Measurements from ENCODE around the gene TGM4.

TGM4 gene

DNA sequence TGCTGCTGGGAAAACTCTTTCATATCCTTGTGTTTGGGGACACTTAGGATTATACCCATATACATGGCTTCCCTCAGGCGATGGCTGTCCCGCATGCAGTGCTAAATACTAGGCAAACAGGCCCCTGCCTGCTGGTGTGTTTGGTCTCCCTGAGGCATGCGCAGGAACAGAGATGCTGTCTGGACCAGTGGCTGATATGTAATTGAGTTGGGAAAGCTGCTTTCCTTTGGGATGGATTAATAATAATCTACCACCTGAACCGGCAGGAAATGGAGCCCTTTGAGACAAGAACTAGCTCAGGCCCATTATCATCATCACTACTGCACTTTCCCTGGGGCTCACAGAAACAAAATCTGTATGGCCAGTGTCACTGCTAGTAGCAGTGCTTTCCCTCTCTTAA lies 83.6 kb downstream of the TGM4 start:
- DNase-seq, result no peak

- no peak for DNase-seq
These were observed 84.0 kb downstream of the TGM4 start for GRCh38 chr3:44958386-44958785.

DNA sequence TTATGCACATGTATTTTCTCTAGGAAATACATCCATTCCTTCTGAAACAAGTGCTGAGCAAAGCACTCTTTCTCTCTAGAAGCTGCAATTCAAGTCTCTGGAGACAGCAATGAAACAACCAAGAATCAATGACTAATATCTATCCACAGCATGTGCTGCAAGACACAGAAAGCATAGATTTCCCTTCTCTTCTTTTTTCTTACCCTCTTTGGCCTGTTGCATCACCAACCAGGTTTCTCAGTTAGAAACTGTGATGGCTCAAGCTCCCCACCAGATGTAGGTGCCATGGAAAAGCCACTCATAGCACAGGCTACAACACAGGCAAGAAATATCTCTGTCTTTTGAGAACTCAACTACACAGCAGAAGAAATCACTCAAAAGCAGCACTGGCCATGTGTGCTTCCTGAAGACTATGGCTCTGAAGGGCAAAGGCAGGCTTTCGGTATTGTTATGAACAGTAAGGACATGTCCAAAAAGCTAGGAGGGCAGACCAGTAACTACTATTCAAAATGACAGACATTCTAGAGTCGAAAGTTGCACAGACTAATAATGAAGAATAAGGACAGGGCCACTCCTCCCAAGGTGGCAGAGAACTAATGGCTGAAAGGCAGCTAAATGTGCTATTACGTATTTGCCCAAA lies 86.1 kb downstream of the TGM4 start:
- DNase-seq, result no peak

DNA sequence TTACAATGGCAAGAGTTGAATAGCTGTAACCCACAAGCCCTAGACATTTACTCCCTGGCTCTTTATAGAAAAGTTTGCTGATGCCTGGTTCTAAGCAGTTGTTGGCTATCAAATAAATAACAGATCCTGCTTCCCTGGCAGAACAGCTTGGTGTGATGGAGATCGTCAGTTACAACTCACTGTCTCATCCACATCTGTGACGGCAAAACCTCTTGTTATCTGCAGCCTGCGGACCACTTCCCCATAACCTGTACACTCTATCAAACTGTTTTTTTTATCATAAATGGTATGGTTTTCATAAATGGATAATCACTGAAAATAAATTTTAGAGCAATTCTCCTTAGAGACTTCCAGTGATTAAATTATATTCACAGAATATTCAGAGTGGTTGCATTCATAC lies 87.5 kb downstream of the TGM4 start:
- DNase-seq, result no peak

GRCh38 chr3:44962621-44963393 lies 88.4 kb downstream of the TGM4 start:
- DNase-seq, result no peak

- DNase-seq, result no peak
These were observed 89.3 kb downstream of the TGM4 start for GRCh38 chr3:44963571-44964325.

Data from NCI-H774 (cell line).